Thoracic aorta (tissue), 2 donors: ENCODE measurements around the gene TGFB2. TPM values are rescaled to one million over a fixed set of nuclear protein-coding genes. Genes with fewer than 3 reads are reported as not detected.

Experiments used
- ATAC-seq: fragments of 150-250 bp; one replicate; pipeline ENCODE4 v1.8.0; 2017; ENCODE audit warnings: low read depth; ENCODE audit not compliant: insufficient number of reproducible peaks, low FRiP score
- DNase-seq: peaks from one replicate; pipeline ENCODE4 v3.0.0-alpha.2; 2020; ENCODE audit warnings: low spot score
- H3K27ac ChIP-seq, 2 donors: fragments of 200-600 bp; sonication (generic); 1 replicate in 1 of 2; 2 replicates in 1 of 2; pipeline ENCODE4 v1.5.1; 2016; ENCODE audit warnings: mild to moderate bottlenecking in 2 of 2, moderate library complexity in 2 of 2
- H3K27me3 ChIP-seq: fragments of 200-600 bp; sonication (generic); replicated peaks from 2 replicates; pipeline ENCODE4 v1.6.0; 2016; ENCODE audit warnings: mild to moderate bottlenecking; ENCODE audit not compliant: insufficient read depth
- H3K36me3 ChIP-seq: fragments of 200-600 bp; sonication (generic); one replicate; pipeline ENCODE4 v1.5.1; 2016
- H3K4me1 ChIP-seq, 2 donors: fragments of 200-600 bp; sonication (generic); 1 replicate in 1 of 2; 2 replicates in 1 of 2; pipeline versions ENCODE4 v1.5.1 to v1.6.0; 2016; ENCODE audit warnings: low read depth in 2 of 2, mild to moderate bottlenecking in 1 of 2; ENCODE audit not compliant: control insufficient read depth in 1 of 2
- H3K4me3 ChIP-seq: fragments of 200-600 bp; sonication (generic); 2 replicates; pipeline ENCODE4 v1.5.1; 2016; ENCODE audit warnings: mild to moderate bottlenecking
- H3K9me3 ChIP-seq: fragments of 200-600 bp; sonication (generic); 2 replicates; pipeline ENCODE4 v1.5.1; 2016
- total RNA-seq, 2 donors: library from RNA; depleted of rRNA; stranded (reverse); fragments of >200 nt; gene quantifications; one replicate each; pipeline versions ENCODE4 v1.1.0 to v1.2.3, GENCODE V29; 2016
- TF ChIP-seq, protein P1 (sequence below): fragments of 200-600 bp; sonication (generic); IDR thresholded peaks from one replicate; pipeline ENCODE4 v1.5.1; 2019; ENCODE audit warnings: antibody characterized with exemption

TGFB2 gene
- total RNA-seq, 2 donors from 2014 or later, result 9.1 to 9.2 TPM

- Histone ChIP-seq H3K9me3 (no peaks in the 10 kb centered on the region), H3K27me3 (no peaks in the 10 kb centered on the region), H3K4me3 (no peak overlapping the region), H3K36me3 (no peaks in the 10 kb centered on the region), H3K4me1 (no peaks in the 10 kb centered on the region), H3K27ac (no peak overlapping the region)
- DNase-seq (no peak), ATAC-seq (no peak)
- TF ChIP-seq, protein P1, sequence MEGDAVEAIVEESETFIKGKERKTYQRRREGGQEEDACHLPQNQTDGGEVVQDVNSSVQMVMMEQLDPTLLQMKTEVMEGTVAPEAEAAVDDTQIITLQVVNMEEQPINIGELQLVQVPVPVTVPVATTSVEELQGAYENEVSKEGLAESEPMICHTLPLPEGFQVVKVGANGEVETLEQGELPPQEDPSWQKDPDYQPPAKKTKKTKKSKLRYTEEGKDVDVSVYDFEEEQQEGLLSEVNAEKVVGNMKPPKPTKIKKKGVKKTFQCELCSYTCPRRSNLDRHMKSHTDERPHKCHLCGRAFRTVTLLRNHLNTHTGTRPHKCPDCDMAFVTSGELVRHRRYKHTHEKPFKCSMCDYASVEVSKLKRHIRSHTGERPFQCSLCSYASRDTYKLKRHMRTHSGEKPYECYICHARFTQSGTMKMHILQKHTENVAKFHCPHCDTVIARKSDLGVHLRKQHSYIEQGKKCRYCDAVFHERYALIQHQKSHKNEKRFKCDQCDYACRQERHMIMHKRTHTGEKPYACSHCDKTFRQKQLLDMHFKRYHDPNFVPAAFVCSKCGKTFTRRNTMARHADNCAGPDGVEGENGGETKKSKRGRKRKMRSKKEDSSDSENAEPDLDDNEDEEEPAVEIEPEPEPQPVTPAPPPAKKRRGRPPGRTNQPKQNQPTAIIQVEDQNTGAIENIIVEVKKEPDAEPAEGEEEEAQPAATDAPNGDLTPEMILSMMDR, result no peak
These were observed 80.7 kb downstream of the TGFB2 start for GRCh38 chr1:218425647-218426342.

DNA sequence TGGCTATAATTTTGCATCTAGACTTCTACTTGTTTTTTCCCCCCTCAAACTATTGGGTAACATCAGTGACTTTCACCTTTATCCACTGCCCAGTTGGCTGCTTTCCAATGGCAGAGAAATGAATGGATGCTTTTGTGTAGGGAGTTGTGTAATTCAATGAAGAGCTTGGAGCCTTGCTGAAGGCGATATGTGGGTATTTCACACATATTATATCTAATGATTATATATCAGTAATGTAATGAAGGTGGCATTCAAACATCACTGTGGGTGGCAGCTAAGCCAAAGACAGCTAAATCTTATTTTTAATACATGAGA, 81.2 kb downstream of the TGFB2 start:
- no peaks in the 10 kb centered on the region for H3K9me3 ChIP-seq
- no peak overlapping the region for H3K4me3 ChIP-seq
- H3K4me1 ChIP-seq, result peaks cover 0 to 5% of the 10 kb centered on the region in 2 donors
- H3K27me3 ChIP-seq, result no peaks in the 10 kb centered on the region
- no peak overlapping the region for H3K27ac ChIP-seq
- H3K36me3 ChIP-seq, result no peaks in the 10 kb centered on the region
- TF ChIP-seq, protein P1, result no peak
- no peak for ATAC-seq
- no peak for DNase-seq

DNA sequence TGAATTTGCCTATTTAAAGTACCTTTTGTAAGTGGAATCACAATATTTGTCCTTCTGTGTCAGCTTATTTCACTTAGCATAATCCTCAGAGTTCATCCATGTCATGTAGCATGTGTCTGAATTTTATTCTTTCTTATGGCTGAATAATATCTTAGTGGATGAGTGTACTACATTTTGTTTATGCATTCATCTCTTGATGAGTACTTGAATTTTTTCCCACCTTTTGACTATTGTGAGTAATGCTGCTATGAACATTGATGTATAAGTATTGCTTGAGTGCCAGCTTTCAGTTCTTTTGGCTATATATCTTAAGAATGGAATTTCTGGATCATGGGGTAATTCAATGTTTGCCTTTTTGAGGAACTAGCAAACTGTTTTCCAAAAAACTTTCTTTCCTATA, 84.2 kb downstream of the TGFB2 start:
- Histone ChIP-seq H3K36me3 (no peaks in the 10 kb centered on the region), H3K9me3 (no peaks in the 10 kb centered on the region), H3K4me1 (peaks cover 0 to 9% of the 10 kb centered on the region in 2 donors), H3K4me3 (no peak overlapping the region), H3K27me3 (no peaks in the 10 kb centered on the region), H3K27ac (no peak overlapping the region)
- ATAC-seq (no peak), DNase-seq (no peak)
- TF ChIP-seq, protein P1, result no peak

GRCh38 chr1:218430346-218430745, 85.2 kb downstream of the TGFB2 start:
- Histone ChIP-seq H3K4me3 (no peak overlapping the region), H3K9me3 (no peaks in the 10 kb centered on the region), H3K4me1 (peaks cover 0 to 9% of the 10 kb centered on the region in 2 donors), H3K27me3 (no peaks in the 10 kb centered on the region), H3K36me3 (no peaks in the 10 kb centered on the region), H3K27ac (peak overlapping the region in 1 of 2 donors; percentile 5)
- TF ChIP-seq, protein P1, result no peak
- ATAC-seq, result no peak
- DNase-seq, result no peak

DNA sequence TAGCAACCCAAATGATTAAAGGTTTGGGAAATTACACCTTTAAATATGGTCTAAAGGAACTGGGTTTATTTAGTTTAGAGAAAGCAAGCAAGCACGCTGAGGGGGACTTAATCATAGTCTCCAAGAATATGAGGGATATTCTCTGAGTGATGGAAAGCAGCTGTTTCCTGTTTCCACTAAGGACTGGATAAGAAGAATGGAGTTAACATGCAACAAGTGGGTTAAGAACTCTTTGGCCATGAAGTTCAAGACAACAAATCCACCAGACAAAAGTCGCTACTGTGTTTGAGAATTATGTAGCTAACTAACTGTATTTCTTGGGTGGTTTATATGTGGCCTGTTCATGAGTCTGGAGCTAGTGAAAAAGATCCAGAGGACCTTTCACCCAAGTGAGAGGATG, 85.7 kb downstream of the TGFB2 start:
- Histone ChIP-seq H3K27me3 (no peaks in the 10 kb centered on the region), H3K4me3 (no peak overlapping the region), H3K27ac (peak overlapping the region in 1 of 2 donors; percentile 5), H3K36me3 (no peaks in the 10 kb centered on the region), H3K4me1 (peaks cover 0 to 9% of the 10 kb centered on the region in 2 donors), H3K9me3 (no peaks in the 10 kb centered on the region)
- DNase-seq, result no peak
- no peak for ATAC-seq
- TF ChIP-seq, protein P1, result no peak
